ENCODE results near the gene NR3C1.

Gene NR3C1

DNA sequence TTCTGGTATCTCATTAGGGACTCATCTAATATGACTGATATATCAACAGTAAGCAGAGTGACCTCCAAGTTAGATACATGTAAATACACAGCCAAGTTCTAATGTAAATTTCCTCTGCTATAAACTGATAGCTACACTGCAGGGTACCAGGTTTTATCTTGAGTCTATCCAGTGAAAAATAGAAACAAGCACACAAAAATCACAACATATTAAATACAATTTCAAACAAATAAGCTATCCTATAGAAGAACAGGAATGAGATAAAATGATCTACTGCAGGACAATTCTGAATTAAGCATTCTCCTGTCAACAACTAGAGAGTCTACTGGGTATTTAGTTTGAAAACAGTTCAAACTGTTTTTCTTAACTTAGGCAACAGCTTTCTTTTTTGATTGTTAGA, 42.7 kb downstream of the NR3C1 start:
- Histone ChIP-seq H3K4me3 (ENCODE audit: low read length) (no peak overlapping the region), H3K9me3 (ENCODE audit: low read length) (no peaks in the 10 kb centered on the region), H2AFZ (ENCODE audit: low read depth, low read length) (no peak overlapping the region), H3K4me1 (ENCODE audit: insufficient read depth, low read length) (no peaks in the 10 kb centered on the region), H3K36me3 (ENCODE audit: insufficient read depth, low read length) (no peaks in the 10 kb centered on the region), H3K27me3 (ENCODE audit: insufficient read depth, low read length) (no peaks in the 10 kb centered on the region)

DNA sequence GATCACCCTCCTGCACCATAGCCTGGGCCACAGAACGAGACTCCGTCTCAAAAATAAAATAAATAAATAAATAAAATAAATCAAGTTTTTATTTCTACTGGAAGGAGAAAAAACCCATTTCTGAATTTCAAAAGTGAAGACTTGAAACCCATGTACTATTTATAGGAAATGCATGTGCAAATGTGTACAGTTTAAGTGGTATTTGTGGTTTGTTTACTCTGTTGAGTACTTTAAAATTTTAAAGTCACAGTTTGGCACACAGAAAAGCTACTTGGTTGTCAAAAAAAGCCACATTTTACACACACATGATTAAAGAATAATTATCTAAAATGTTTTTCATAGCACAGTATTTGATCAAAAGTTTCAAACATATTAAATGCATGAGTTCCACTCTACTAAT, 43.6 kb downstream of the NR3C1 start:
- Histone ChIP-seq H2AFZ (ENCODE audit: low read depth, low read length) (no peak overlapping the region), H3K36me3 (ENCODE audit: insufficient read depth, low read length) (no peaks in the 10 kb centered on the region), H3K4me1 (ENCODE audit: insufficient read depth, low read length) (no peaks in the 10 kb centered on the region), H3K4me3 (ENCODE audit: low read length) (no peak overlapping the region), H3K9me3 (ENCODE audit: low read length) (no peaks in the 10 kb centered on the region), H3K27me3 (ENCODE audit: insufficient read depth, low read length) (no peaks in the 10 kb centered on the region)

GRCh38 chr5:143356855-143357583, 46.5 kb downstream of the NR3C1 start:
- no peak overlapping the region for H3K4me3 ChIP-seq (ENCODE audit: low read length)
- H3K4me1 ChIP-seq (ENCODE audit: insufficient read depth, low read length) = no peaks in the 10 kb centered on the region
- no peak overlapping the region for H2AFZ ChIP-seq (ENCODE audit: low read depth, low read length)
- no peaks in the 10 kb centered on the region for H3K9me3 ChIP-seq (ENCODE audit: low read length)
- H3K27me3 ChIP-seq (ENCODE audit: insufficient read depth, low read length) = no peaks in the 10 kb centered on the region
- H3K36me3 ChIP-seq (ENCODE audit: insufficient read depth, low read length) = no peaks in the 10 kb centered on the region

- Histone ChIP-seq H3K27me3 (ENCODE audit: insufficient read depth, low read length) (no peaks in the 10 kb centered on the region), H2AFZ (ENCODE audit: low read depth, low read length) (no peak overlapping the region), H3K4me1 (ENCODE audit: insufficient read depth, low read length) (no peaks in the 10 kb centered on the region), H3K4me3 (ENCODE audit: low read length) (no peak overlapping the region), H3K9me3 (ENCODE audit: low read length) (no peaks in the 10 kb centered on the region), H3K36me3 (ENCODE audit: insufficient read depth, low read length) (no peaks in the 10 kb centered on the region)
Observed at GRCh38 chr5:143355710-143356109, 47.8 kb downstream of the NR3C1 start.

- H3K9me3 ChIP-seq (ENCODE audit: low read length) = no peaks in the 10 kb centered on the region
- H3K4me1 ChIP-seq (ENCODE audit: insufficient read depth, low read length) = no peaks in the 10 kb centered on the region
- H2AFZ ChIP-seq (ENCODE audit: low read depth, low read length) = no peak overlapping the region
- no peaks in the 10 kb centered on the region for H3K27me3 ChIP-seq (ENCODE audit: insufficient read depth, low read length)
- H3K4me3 ChIP-seq (ENCODE audit: low read length) = no peak overlapping the region
- H3K36me3 ChIP-seq (ENCODE audit: insufficient read depth, low read length) = no peaks in the 10 kb centered on the region
Observed at GRCh38 chr5:143354025-143354424, 49.5 kb downstream of the NR3C1 start.

DNA sequence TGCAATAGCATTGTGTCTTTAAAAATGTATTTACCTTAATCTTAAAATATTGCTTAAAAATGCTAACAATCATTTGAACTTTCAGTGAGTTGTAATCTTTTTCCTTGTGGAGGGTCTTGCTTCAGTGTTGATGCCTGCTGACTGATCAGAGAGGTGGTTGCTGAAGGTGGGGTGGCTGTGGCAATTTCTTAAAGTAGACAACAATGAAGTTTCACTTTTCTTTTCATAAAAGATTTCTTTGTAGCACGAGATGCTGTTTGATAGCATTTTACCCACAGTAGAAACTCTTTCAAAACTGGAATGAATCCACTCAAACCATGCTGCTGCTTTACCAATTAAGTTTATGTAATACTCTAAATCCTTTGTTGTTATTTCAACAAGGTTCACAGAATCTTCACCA, 50.8 kb downstream of the NR3C1 start:
- no peaks in the 10 kb centered on the region for H3K9me3 ChIP-seq (ENCODE audit: low read length)
- no peaks in the 10 kb centered on the region for H3K36me3 ChIP-seq (ENCODE audit: insufficient read depth, low read length)
- H2AFZ ChIP-seq (ENCODE audit: low read depth, low read length) = no peak overlapping the region
- H3K4me3 ChIP-seq (ENCODE audit: low read length) = no peak overlapping the region
- H3K27me3 ChIP-seq (ENCODE audit: insufficient read depth, low read length) = no peaks in the 10 kb centered on the region
- H3K4me1 ChIP-seq (ENCODE audit: insufficient read depth, low read length) = no peaks in the 10 kb centered on the region

DNA sequence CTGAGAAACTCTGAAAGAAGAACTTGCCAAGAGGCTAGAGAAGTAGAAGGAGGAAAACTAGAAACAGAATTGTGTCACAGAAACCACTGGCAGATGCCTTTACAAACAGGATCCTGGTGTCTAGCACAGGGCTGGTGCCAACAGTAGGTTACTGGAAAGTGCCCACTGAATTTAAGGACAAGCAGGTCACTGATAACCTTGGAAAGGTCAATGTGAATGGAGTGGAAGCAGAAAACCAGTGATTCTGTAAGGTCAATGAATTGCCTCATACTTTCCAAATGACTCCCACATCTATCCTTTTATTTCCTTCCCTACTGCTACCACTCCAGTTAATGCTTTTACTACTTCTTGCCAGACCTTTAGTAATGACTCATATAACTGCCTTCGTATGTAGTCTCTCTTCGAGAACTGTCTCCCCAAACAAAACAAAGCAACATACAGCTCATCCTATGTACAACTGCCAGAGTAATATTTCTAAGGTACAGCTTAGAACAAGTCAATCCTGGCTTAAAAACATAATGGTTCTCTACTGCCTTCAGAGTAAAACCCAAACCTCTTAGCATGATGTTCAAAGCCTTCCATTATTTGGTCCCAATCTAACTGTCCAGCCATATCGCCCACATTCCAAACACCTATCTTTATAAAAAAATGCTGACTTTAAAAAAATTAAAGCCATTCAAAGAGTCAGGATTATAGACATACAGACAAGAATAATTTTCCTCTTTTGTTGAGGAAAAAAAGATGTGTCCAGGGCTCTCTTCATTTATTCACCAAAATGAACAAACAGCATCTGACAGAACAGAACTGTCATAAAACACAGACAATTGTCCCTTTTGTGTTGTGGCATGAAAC, 52.5 kb downstream of the NR3C1 start:
- Histone ChIP-seq H3K36me3 (ENCODE audit: insufficient read depth, low read length) (no peaks in the 10 kb centered on the region), H2AFZ (ENCODE audit: low read depth, low read length) (no peak overlapping the region), H3K4me3 (ENCODE audit: low read length) (no peak overlapping the region), H3K27me3 (ENCODE audit: insufficient read depth, low read length) (no peaks in the 10 kb centered on the region), H3K9me3 (ENCODE audit: low read length) (no peaks in the 10 kb centered on the region), H3K4me1 (ENCODE audit: insufficient read depth, low read length) (no peaks in the 10 kb centered on the region)

DNA sequence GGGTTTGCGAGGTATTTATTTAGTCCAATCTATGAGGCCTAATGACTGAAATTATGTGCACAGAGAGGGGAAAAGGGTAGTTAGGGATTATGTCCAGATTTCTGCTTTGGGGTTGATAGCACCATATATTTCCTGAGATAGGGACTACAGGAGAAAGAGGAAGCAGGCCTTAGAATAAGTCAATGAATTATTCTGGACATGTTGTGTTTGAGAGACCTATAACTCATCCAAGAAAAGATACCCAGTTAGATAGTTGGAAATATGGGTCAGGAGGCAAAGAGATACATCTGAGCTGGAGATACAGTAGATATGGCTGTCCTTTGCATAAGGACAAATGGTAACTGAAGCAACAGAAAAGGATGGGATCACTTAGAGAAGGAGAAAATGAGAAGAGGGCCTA, 53.1 kb downstream of the NR3C1 start:
- Histone ChIP-seq H2AFZ (ENCODE audit: low read depth, low read length) (no peak overlapping the region), H3K9me3 (ENCODE audit: low read length) (no peaks in the 10 kb centered on the region), H3K27me3 (ENCODE audit: insufficient read depth, low read length) (no peaks in the 10 kb centered on the region), H3K4me1 (ENCODE audit: insufficient read depth, low read length) (no peaks in the 10 kb centered on the region), H3K36me3 (ENCODE audit: insufficient read depth, low read length) (no peaks in the 10 kb centered on the region), H3K4me3 (ENCODE audit: low read length) (no peak overlapping the region)

- Histone ChIP-seq H3K36me3 (ENCODE audit: insufficient read depth, low read length) (no peaks in the 10 kb centered on the region), H3K4me3 (ENCODE audit: low read length) (no peak overlapping the region), H3K27me3 (ENCODE audit: insufficient read depth, low read length) (no peaks in the 10 kb centered on the region), H3K9me3 (ENCODE audit: low read length) (no peaks in the 10 kb centered on the region), H3K4me1 (ENCODE audit: insufficient read depth, low read length) (no peaks in the 10 kb centered on the region), H2AFZ (ENCODE audit: low read depth, low read length) (no peak overlapping the region)
Observed at GRCh38 chr5:143349177-143349576, 54.3 kb downstream of the NR3C1 start.

- Histone ChIP-seq H3K4me3 (ENCODE audit: low read length) (no peak overlapping the region), H3K9me3 (ENCODE audit: low read length) (no peaks in the 10 kb centered on the region), H3K4me1 (ENCODE audit: insufficient read depth, low read length) (no peaks in the 10 kb centered on the region), H3K36me3 (ENCODE audit: insufficient read depth, low read length) (no peaks in the 10 kb centered on the region), H2AFZ (ENCODE audit: low read depth, low read length) (no peak overlapping the region), H3K27me3 (ENCODE audit: insufficient read depth, low read length) (no peaks in the 10 kb centered on the region)
Observed at GRCh38 chr5:143347698-143348344, 55.7 kb downstream of the NR3C1 start.

DNA sequence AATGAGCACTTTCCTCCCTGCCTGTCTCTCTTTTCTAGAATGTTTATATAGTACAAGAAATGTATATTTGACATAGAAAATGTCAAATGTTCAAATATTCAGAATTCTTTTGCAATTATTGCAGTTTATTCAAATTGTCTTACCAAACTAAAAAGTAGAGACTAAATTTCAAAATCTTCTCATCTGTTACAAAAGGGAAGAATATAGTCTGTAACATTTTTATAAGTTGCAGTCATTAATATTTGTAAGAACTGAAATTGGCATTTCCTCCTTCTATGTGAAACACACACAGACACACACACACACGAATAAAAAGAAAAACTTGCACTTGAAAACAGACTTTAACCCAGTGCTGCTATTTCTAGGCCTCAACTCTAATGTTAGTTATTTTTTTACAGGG, 56.4 kb downstream of the NR3C1 start:
- H3K4me1 ChIP-seq (ENCODE audit: insufficient read depth, low read length) = no peaks in the 10 kb centered on the region
- H3K4me3 ChIP-seq (ENCODE audit: low read length) = no peak overlapping the region
- no peaks in the 10 kb centered on the region for H3K36me3 ChIP-seq (ENCODE audit: insufficient read depth, low read length)
- no peaks in the 10 kb centered on the region for H3K9me3 ChIP-seq (ENCODE audit: low read length)
- no peaks in the 10 kb centered on the region for H3K27me3 ChIP-seq (ENCODE audit: insufficient read depth, low read length)
- H2AFZ ChIP-seq (ENCODE audit: low read depth, low read length) = no peak overlapping the region

GRCh38 chr5:143345671-143346440, 57.6 kb downstream of the NR3C1 start:
- Histone ChIP-seq H2AFZ (ENCODE audit: low read depth, low read length) (no peak overlapping the region), H3K9me3 (ENCODE audit: low read length) (no peaks in the 10 kb centered on the region), H3K4me1 (ENCODE audit: insufficient read depth, low read length) (no peaks in the 10 kb centered on the region), H3K36me3 (ENCODE audit: insufficient read depth, low read length) (no peaks in the 10 kb centered on the region), H3K4me3 (ENCODE audit: low read length) (no peak overlapping the region), H3K27me3 (ENCODE audit: insufficient read depth, low read length) (no peaks in the 10 kb centered on the region)

- Histone ChIP-seq H3K27me3 (ENCODE audit: insufficient read depth, low read length) (no peaks in the 10 kb centered on the region), H3K36me3 (ENCODE audit: insufficient read depth, low read length) (no peaks in the 10 kb centered on the region), H3K4me3 (ENCODE audit: low read length) (no peak overlapping the region), H3K9me3 (ENCODE audit: low read length) (no peaks in the 10 kb centered on the region), H2AFZ (ENCODE audit: low read depth, low read length) (no peak overlapping the region), H3K4me1 (ENCODE audit: insufficient read depth, low read length) (no peaks in the 10 kb centered on the region)
Observed at GRCh38 chr5:143343042-143343441, 60.4 kb downstream of the NR3C1 start.

Measured in neuron (in vitro differentiated cells).